Stomach (tissue), 9 donors: ENCODE results near the gene DNAH14. TPM values are rescaled to one million over a fixed set of nuclear protein-coding genes. Genes with fewer than 3 reads are reported as not detected.

Experiments
- DNase-seq, 2 donors: peaks; one replicate each; pipeline versions ENCODE4 v3.0.0 to v3.0.0-alpha.2; 2013 to 2019
- H3K27ac ChIP-seq, 5 donors: fragments of 200-600 bp in 4 of 5; sonication (generic) in 4 of 5; one replicate each; pipeline ENCODE4 v1.5.1; 2013 to 2019; ENCODE audit warnings: mild to moderate bottlenecking in 1 of 5, moderate library complexity in 1 of 5
- H3K27me3 ChIP-seq, 3 donors: fragments of 200-600 bp; sonication (generic); one replicate each; pipeline ENCODE4 v1.5.1; 2017 to 2019; ENCODE audit warnings: mixed run types in 1 of 3
- H3K36me3 ChIP-seq, 4 donors: fragments of 200-600 bp; sonication (generic); 1 replicate in 3 of 4; 2 replicates in 1 of 4; pipeline ENCODE4 v1.5.1; 2016 to 2019
- H3K4me1 ChIP-seq, 4 donors: fragments of 200-600 bp; sonication (generic); one replicate each; pipeline ENCODE4 v1.5.1; 2016 to 2019
- H3K4me3 ChIP-seq, 4 donors: fragments of 200-600 bp; sonication (generic) in 3 of 4; one replicate each; pipeline ENCODE4 v1.5.1; 2016 to 2019; ENCODE audit warnings: mild to moderate bottlenecking in 1 of 4
- H3K9me3 ChIP-seq, 4 donors: fragments of 200-600 bp; sonication (generic); one replicate each; pipeline ENCODE4 v1.5.1; 2016 to 2019
- EP300 ChIP-seq: sonication (generic); formaldehyde crosslinking; IDR thresholded peaks from one replicate; pipeline ENCODE4 v1.6.1; 2017; ENCODE audit warnings: antibody characterized with exemption
- POLR2A ChIP-seq, 4 donors: fragments of 450-650 bp; IDR thresholded peaks; one replicate each; pipeline ENCODE4 v1.6.1; 2016; ENCODE audit warnings: antibody characterized with exemption in 4 of 4, control low read depth in 2 of 4, mild to moderate bottlenecking in 1 of 4, moderate library complexity in 1 of 4
- POLR2AphosphoS5 ChIP-seq, 3 donors: sonication (generic); formaldehyde crosslinking; IDR thresholded peaks; one replicate each; pipeline ENCODE4 v1.6.1; 2016; ENCODE audit warnings: antibody characterized with exemption in 3 of 3
- WGBS, 5 donors: extraction: QIAGEN DNeasy Blood & Tissue Kit in 3 of 5; methylation state at CpG; one replicate each; pipeline versions ENCODE4 v1.1.5 to v1.1.7; 2013 to 2018; 5-methylcytosine and 5-hydroxymethylcytosine counted together
- intact Hi-C: fragments of 100-400 bp; cut with DNase I; formaldehyde crosslinking; loops from one replicate; pipeline ENCODE4 v1.15.1; 2023; ENCODE audit warnings: low total_unique reads
- polyA plus RNA-seq, 3 donors: library from polyadenylated mRNA; stranded (reverse); fragments of 200-250 nt; gene quantifications; one replicate each; pipeline ENCODE4 v1.2.3, GENCODE V29; 2013
- total RNA-seq, 5 donors: library from RNA; depleted of rRNA; stranded (reverse); fragments of >200 nt; gene quantifications; one replicate each; pipeline versions ENCODE4 v1.1.0 to v1.2.3, GENCODE V29; 2014 to 2016
- TF ChIP-seq, protein P1 (sequence below), 7 experiments: fragments of 450-650 bp in 4 of 7; fragments of 200-600 bp in 3 of 7; sonication (generic) in 3 of 7; IDR thresholded peaks; one replicate each; pipeline ENCODE4 v1.5.1; 2016 to 2019; ENCODE audit warnings: antibody characterized with exemption in 7 of 7, control low read depth in 2 of 7, mild to moderate bottlenecking in 1 of 7
- donor health status: healthy with polysubstance abuse.
- donor health status: Bipolar disorder and iron deficiency.
- donor health status: healthy.

DNAH14 gene
- total and polyA plus RNA-seq, 8 donors: 1.7 to 158 (median 6.2) TPM

- H3K27me3 ChIP-seq: no peaks in the 10 kb centered on the region
- H3K4me1 ChIP-seq: peaks cover 7 to 61% (median 37%) of the 10 kb centered on the region in 4 donors
- intact Hi-C loops: no loop called here
- H3K36me3 ChIP-seq: peaks cover 25 to 85% (median 74%) of the 10 kb centered on the region in 4 donors
- H3K27ac ChIP-seq: no peak overlapping the region
- peak in 1 of 2 donors; percentile 73 for DNase-seq
- no peak for TF ChIP-seq POLR2A (IDR thresholded peaks at IDR 0.05)
- TF ChIP-seq EP300: no peak
- TF ChIP-seq POLR2AphosphoS5 (IDR thresholded peaks at IDR 0.05): no peak
- TF ChIP-seq, protein P1, sequence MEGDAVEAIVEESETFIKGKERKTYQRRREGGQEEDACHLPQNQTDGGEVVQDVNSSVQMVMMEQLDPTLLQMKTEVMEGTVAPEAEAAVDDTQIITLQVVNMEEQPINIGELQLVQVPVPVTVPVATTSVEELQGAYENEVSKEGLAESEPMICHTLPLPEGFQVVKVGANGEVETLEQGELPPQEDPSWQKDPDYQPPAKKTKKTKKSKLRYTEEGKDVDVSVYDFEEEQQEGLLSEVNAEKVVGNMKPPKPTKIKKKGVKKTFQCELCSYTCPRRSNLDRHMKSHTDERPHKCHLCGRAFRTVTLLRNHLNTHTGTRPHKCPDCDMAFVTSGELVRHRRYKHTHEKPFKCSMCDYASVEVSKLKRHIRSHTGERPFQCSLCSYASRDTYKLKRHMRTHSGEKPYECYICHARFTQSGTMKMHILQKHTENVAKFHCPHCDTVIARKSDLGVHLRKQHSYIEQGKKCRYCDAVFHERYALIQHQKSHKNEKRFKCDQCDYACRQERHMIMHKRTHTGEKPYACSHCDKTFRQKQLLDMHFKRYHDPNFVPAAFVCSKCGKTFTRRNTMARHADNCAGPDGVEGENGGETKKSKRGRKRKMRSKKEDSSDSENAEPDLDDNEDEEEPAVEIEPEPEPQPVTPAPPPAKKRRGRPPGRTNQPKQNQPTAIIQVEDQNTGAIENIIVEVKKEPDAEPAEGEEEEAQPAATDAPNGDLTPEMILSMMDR (IDR thresholded peaks at IDR 0.05): no peak
- no peaks in the 10 kb centered on the region for H3K9me3 ChIP-seq
- 53 to 72% (median 62%) methylated on average over 4 of the region's 4 CpGs for WGBS, 5 donors
- H3K4me3 ChIP-seq: no peak overlapping the region
Measured at GRCh38 chr1:225418598-225418997, 489.1 kb downstream of the DNAH14 start.

GRCh38 chr1:225422031-225422605 is 492.6 kb downstream of the DNAH14 start:
- no peak overlapping the region for H3K4me3 ChIP-seq
- peak overlapping the region in 4 of 5 donors; percentile 52 to 98 (median 62) for H3K27ac ChIP-seq

DNA sequence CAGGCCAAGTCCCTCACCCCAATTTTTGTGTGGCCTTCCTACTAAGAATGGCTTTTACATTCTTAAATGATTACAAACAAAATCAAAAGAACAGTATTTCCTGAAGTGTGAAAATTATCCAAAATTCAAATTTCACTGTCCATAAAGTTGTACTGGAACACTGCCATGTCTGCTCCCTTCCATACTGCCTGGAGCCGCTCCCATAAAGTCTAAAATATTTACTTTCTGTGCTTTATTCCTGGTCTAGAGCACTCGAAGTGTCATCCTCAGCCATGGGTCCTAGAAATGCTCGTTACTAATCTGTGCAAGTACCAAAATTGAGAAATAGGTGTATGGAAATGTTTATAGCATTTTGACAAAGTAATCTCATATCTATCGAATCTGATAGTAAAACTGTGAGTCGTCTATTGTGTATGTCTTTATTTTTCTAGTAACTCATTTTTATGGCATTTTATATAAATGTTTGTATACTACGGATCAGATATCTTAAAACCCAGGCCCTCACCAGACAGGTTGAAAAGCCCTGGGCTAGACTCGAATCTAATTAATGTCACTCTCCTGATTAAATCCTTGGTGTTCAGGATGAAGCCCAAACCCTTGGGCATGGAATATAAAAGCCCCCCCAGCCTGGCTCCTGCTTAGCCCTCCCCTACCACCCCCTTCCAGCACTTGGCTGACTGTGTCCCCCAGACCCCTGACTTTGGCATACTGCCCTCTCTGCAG is 493.5 kb downstream of the DNAH14 start:
- Histone ChIP-seq H3K36me3 (peaks cover 10 to 42% (median 30%) of the 10 kb centered on the region in 4 donors), H3K4me1 (peaks cover 33 to 73% (median 51%) of the 10 kb centered on the region in 4 donors), H3K9me3 (no peaks in the 10 kb centered on the region), H3K27ac (peak overlapping the region in 4 of 5 donors; percentile 52 to 98 (median 62)), H3K4me3 (no peak overlapping the region), H3K27me3 (no peaks in the 10 kb centered on the region)
- DNase-seq: no peak
- TF ChIP-seq, protein P1 (IDR thresholded peaks at IDR 0.05): no peak
- no peak for TF ChIP-seq POLR2AphosphoS5 (IDR thresholded peaks at IDR 0.05)
- TF ChIP-seq EP300: no peak
- no peak for TF ChIP-seq POLR2A (IDR thresholded peaks at IDR 0.05)
- intact Hi-C loops: no loop called here
- WGBS, 5 donors: 31 to 36% (median 34%) methylated on average over 7 of the region's 7 CpGs

More at GRCh38 chr1:225422031-225422605, 492.6 kb downstream of the DNAH14 start:
- no peaks in the 10 kb centered on the region for H3K27me3 ChIP-seq
- H3K36me3 ChIP-seq: peaks cover 16 to 50% (median 39%) of the 10 kb centered on the region in 4 donors
- H3K9me3 ChIP-seq: no peaks in the 10 kb centered on the region
- intact Hi-C loops: no loop called here
- DNase-seq: no peak
- 36 to 50% (median 45%) methylated on average over 14 of the region's 14 CpGs for WGBS, 5 donors
- peaks cover 33 to 74% (median 53%) of the 10 kb centered on the region in 4 donors for H3K4me1 ChIP-seq
- TF ChIP-seq POLR2AphosphoS5 (IDR thresholded peaks at IDR 0.05) (no peak), EP300 (no peak)

GRCh38 chr1:225423518-225423855 is 494.0 kb downstream of the DNAH14 start:
- intact Hi-C loops: no loop called here
- peak overlapping the region in 4 of 5 donors; percentile 52 to 98 (median 62) for H3K27ac ChIP-seq
- TF ChIP-seq POLR2A (IDR thresholded peaks at IDR 0.05) (no peak), POLR2AphosphoS5 (IDR thresholded peaks at IDR 0.05) (no peak), EP300 (no peak)
- TF ChIP-seq, protein P1 (IDR thresholded peaks at IDR 0.05): no peak
- H3K4me1 ChIP-seq: peaks cover 33 to 71% (median 48%) of the 10 kb centered on the region in 4 donors
- peaks cover 7 to 36% (median 25%) of the 10 kb centered on the region in 4 donors for H3K36me3 ChIP-seq
- WGBS, 5 donors: 33 to 51% (median 40%) methylated on average over 2 of the region's 2 CpGs
- DNase-seq: no peak
- no peaks in the 10 kb centered on the region for H3K27me3 ChIP-seq
- no peaks in the 10 kb centered on the region for H3K9me3 ChIP-seq
- H3K4me3 ChIP-seq: no peak overlapping the region
